HUES6 (cell line): ENCODE data around the gene SLC36A3.

Experiments
- H3K27ac ChIP-seq: 2 replicates; pipeline ENCODE4 v1.7.0; 2013; ENCODE audit warnings: low read depth, mild to moderate bottlenecking, low read length, inconsistent platforms
- H3K27me3 ChIP-seq: 2 replicates; pipeline ENCODE4 v1.6.1; 2013; ENCODE audit warnings: low read length; ENCODE audit not compliant: control insufficient read depth, insufficient read depth
- H3K36me3 ChIP-seq: 2 replicates; pipeline ENCODE4 v1.6.1; 2013; ENCODE audit warnings: low read length; ENCODE audit not compliant: control insufficient read depth, insufficient read depth
- H3K4me1 ChIP-seq: 2 replicates; pipeline ENCODE4 v1.6.1; 2013; ENCODE audit warnings: low read length; ENCODE audit not compliant: control insufficient read depth, insufficient read depth
- H3K4me3 ChIP-seq: 2 replicates; pipeline ENCODE4 v1.5.1; 2013; ENCODE audit warnings: low read depth, low read length
- H3K9ac ChIP-seq: one replicate; pipeline ENCODE4 v1.6.1; 2013; ENCODE audit warnings: mild to moderate bottlenecking, low read length
- H3K9me3 ChIP-seq: 2 replicates; pipeline ENCODE4 v1.6.1; 2013; ENCODE audit warnings: low read depth, low read length; ENCODE audit not compliant: control insufficient read depth, insufficient read depth

The SLC36A3 gene

GRCh38 chr5:151303666-151304065 is at the start of gene SLC36A3:
SLC36A3 (minus strand) TSS chr5:151303766; CDS start chr5:151303354, 412 bp downstream.
- H3K9ac ChIP-seq, result no peak within 1 kb of the TSS
- H3K9me3 ChIP-seq, result no peaks in the 10 kb centered on the region
- no peaks in the 10 kb centered on the region for H3K27me3 ChIP-seq

GRCh38 chr5:151351671-151352070 is 48.1 kb upstream of the SLC36A3 start:
- no peak overlapping the region for H3K9ac ChIP-seq
- H3K27me3 ChIP-seq, result peaks cover 6% of the 10 kb centered on the region; the same call in 1 of the 2 replicates
- no peak overlapping the region for H3K4me3 ChIP-seq
- no peak overlapping the region for H3K27ac ChIP-seq
- H3K36me3 ChIP-seq, result no peaks in the 10 kb centered on the region
- H3K4me1 ChIP-seq, result peaks cover 11% of the 10 kb centered on the region
- no peaks in the 10 kb centered on the region for H3K9me3 ChIP-seq

More at GRCh38 chr5:151303666-151304065, at the start of gene SLC36A3:
- H3K4me3 ChIP-seq, result no peak within 1 kb of the TSS
- no peaks in the 10 kb centered on the region for H3K4me1 ChIP-seq
- H3K27ac ChIP-seq, result no peak within 1 kb of the TSS
- H3K36me3 ChIP-seq, result no peaks in the 10 kb centered on the region

- Histone ChIP-seq H3K4me3 (no peak overlapping the region), H3K9ac (no peak overlapping the region), H3K27ac (no peak overlapping the region), H3K36me3 (no peaks in the 10 kb centered on the region), H3K4me1 (peaks cover 22% of the 10 kb centered on the region), H3K27me3 (peaks cover 13% of the 10 kb centered on the region; the same call in 1 of the 2 replicates), H3K9me3 (no peaks in the 10 kb centered on the region)
Observed at GRCh38 chr5:151348789-151349188, 45.2 kb upstream of the SLC36A3 start.

- H3K4me1 ChIP-seq, result peaks cover 22% of the 10 kb centered on the region
- no peak within 1 kb of the TSS for H3K9ac ChIP-seq
- peaks cover 23% of the 10 kb centered on the region for H3K27me3 ChIP-seq
- no peaks in the 10 kb centered on the region for H3K36me3 ChIP-seq
- H3K9me3 ChIP-seq, result no peaks in the 10 kb centered on the region
- no peak within 1 kb of the TSS for H3K27ac ChIP-seq
- no peak within 1 kb of the TSS for H3K4me3 ChIP-seq
Observed at GRCh38 chr5:151347369-151347768, 43.8 kb upstream of the SLC36A3 start, which contains the start of gene SLC36A2. SLC36A2 (minus strand) TSS chr5:151347559; CDS start chr5:151347460, 99 bp downstream.

GRCh38 chr5:151345808-151346478 is 42.4 kb upstream of the SLC36A3 start:
- H3K4me3 ChIP-seq, result no peak overlapping the region
- H3K4me1 ChIP-seq, result peaks cover 22% of the 10 kb centered on the region
- H3K9me3 ChIP-seq, result no peaks in the 10 kb centered on the region
- peaks cover 37% of the 10 kb centered on the region for H3K27me3 ChIP-seq
- H3K9ac ChIP-seq, result no peak overlapping the region
- H3K27ac ChIP-seq, result no peak overlapping the region
- no peaks in the 10 kb centered on the region for H3K36me3 ChIP-seq

GRCh38 chr5:151345187-151345807 is 41.7 kb upstream of the SLC36A3 start:
- Histone ChIP-seq H3K9me3 (no peaks in the 10 kb centered on the region), H3K27ac (no peak overlapping the region), H3K36me3 (no peaks in the 10 kb centered on the region), H3K27me3 (peaks cover 37% of the 10 kb centered on the region), H3K4me1 (peaks cover 22% of the 10 kb centered on the region), H3K4me3 (no peak overlapping the region), H3K9ac (no peak overlapping the region)

GRCh38 chr5:151344088-151344487 is 40.5 kb upstream of the SLC36A3 start:
- peaks cover 41% of the 10 kb centered on the region for H3K27me3 ChIP-seq

GRCh38 chr5:151340004-151340403 is 36.4 kb upstream of the SLC36A3 start:
- Histone ChIP-seq H3K9me3 (no peaks in the 10 kb centered on the region), H3K4me1 (peaks cover 2% of the 10 kb centered on the region; the same call in 1 of the 2 replicates), H3K27ac (no peak overlapping the region), H3K27me3 (peaks cover 35% of the 10 kb centered on the region), H3K9ac (no peak overlapping the region), H3K4me3 (no peak overlapping the region), H3K36me3 (no peaks in the 10 kb centered on the region)

More at GRCh38 chr5:151344088-151344487, 40.5 kb upstream of the SLC36A3 start:
- Histone ChIP-seq H3K4me3 (no peak overlapping the region), H3K27ac (no peak overlapping the region), H3K4me1 (peaks cover 19% of the 10 kb centered on the region), H3K9ac (no peak overlapping the region), H3K36me3 (no peaks in the 10 kb centered on the region), H3K9me3 (no peaks in the 10 kb centered on the region)

- no peak overlapping the region for H3K9ac ChIP-seq
- no peaks in the 10 kb centered on the region for H3K9me3 ChIP-seq
- H3K36me3 ChIP-seq, result no peaks in the 10 kb centered on the region
- H3K27me3 ChIP-seq, result peaks cover 28% of the 10 kb centered on the region
- no peaks in the 10 kb centered on the region for H3K4me1 ChIP-seq
- H3K27ac ChIP-seq, result no peak overlapping the region
- no peak overlapping the region for H3K4me3 ChIP-seq
Observed at GRCh38 chr5:151338734-151339133, 35.2 kb upstream of the SLC36A3 start.

- Histone ChIP-seq H3K4me3 (no peak overlapping the region), H3K36me3 (no peaks in the 10 kb centered on the region), H3K9me3 (no peaks in the 10 kb centered on the region), H3K9ac (no peak overlapping the region), H3K4me1 (no peaks in the 10 kb centered on the region), H3K27ac (no peak overlapping the region), H3K27me3 (no peaks in the 10 kb centered on the region)
Observed at GRCh38 chr5:151332857-151333256, 29.3 kb upstream of the SLC36A3 start.

GRCh38 chr5:151328734-151329133 is 25.2 kb upstream of the SLC36A3 start:
- Histone ChIP-seq H3K4me3 (no peak overlapping the region), H3K27ac (no peak overlapping the region), H3K4me1 (no peaks in the 10 kb centered on the region), H3K27me3 (no peaks in the 10 kb centered on the region), H3K9ac (no peak overlapping the region), H3K36me3 (no peaks in the 10 kb centered on the region), H3K9me3 (no peaks in the 10 kb centered on the region)
